Coronary artery (tissue), 2 donors: Measurements from ENCODE around the gene EDC3.

Experiments used
- DNase-seq: peaks from one replicate; pipeline ENCODE4 v3.0.0-alpha.2; 2017; ENCODE audit warnings: low spot score
- H3K27ac ChIP-seq, 2 donors: fragments of 200-600 bp; sonication (generic); one replicate each; pipeline ENCODE4 v1.5.1; 2016 to 2019
- H3K4me3 ChIP-seq: fragments of 200-600 bp; sonication (generic); 2 replicates; pipeline ENCODE4 v1.5.1; 2016; ENCODE audit warnings: mild to moderate bottlenecking, moderate library complexity
- CTCF ChIP-seq: fragments of 200-600 bp; sonication (generic); IDR thresholded peaks from one replicate; pipeline ENCODE4 v1.5.1; 2019; ENCODE audit warnings: antibody characterized with exemption

The EDC3 gene

GRCh38 chr15:74609938-74610301 is 85.9 kb downstream of the EDC3 start:
- TF ChIP-seq CTCF: no peak
- DNase-seq: no peak
- no peak overlapping the region for H3K27ac ChIP-seq

DNA sequence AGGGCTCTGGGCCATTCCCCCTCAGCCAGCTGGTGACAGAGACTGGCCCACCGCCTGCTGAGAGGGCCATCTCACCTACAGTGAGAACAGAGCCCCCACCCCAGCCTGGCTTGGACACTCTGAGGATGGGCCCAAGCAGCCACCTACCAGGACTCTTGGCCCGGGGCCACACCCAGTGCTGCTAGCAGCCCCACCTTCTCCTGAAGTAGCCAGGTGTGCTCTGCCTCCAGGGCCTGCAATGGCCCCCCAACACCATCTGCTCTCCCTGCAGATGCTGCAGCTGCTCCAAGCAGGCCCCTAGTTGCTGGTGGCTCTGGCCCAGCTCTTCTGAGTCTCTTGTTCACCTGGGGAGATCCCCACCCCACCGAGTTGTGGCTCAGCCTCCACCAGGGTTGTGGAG is 87.0 kb downstream of the EDC3 start:
- Histone ChIP-seq H3K27ac (no peak overlapping the region), H3K4me3 (no peak overlapping the region)
- DNase-seq: no peak
- TF ChIP-seq CTCF: no peak

More at GRCh38 chr15:74609938-74610301, 85.9 kb downstream of the EDC3 start:
- H3K4me3 ChIP-seq: no peak overlapping the region

GRCh38 chr15:74605795-74606150 is 90.1 kb downstream of the EDC3 start:
- Histone ChIP-seq H3K27ac (no peak overlapping the region), H3K4me3 (no peak overlapping the region)
- no peak for DNase-seq
- no peak for TF ChIP-seq CTCF

GRCh38 chr15:74604983-74605794 is 90.6 kb downstream of the EDC3 start:
- DNase-seq: no peak
- Histone ChIP-seq H3K4me3 (no peak overlapping the region), H3K27ac (no peak overlapping the region)
- no peak for TF ChIP-seq CTCF

GRCh38 chr15:74603789-74604705 is 91.8 kb downstream of the EDC3 start:
- TF ChIP-seq CTCF: no peak
- Histone ChIP-seq H3K4me3 (no peak overlapping the region), H3K27ac (no peak overlapping the region)
- no peak for DNase-seq

DNA sequence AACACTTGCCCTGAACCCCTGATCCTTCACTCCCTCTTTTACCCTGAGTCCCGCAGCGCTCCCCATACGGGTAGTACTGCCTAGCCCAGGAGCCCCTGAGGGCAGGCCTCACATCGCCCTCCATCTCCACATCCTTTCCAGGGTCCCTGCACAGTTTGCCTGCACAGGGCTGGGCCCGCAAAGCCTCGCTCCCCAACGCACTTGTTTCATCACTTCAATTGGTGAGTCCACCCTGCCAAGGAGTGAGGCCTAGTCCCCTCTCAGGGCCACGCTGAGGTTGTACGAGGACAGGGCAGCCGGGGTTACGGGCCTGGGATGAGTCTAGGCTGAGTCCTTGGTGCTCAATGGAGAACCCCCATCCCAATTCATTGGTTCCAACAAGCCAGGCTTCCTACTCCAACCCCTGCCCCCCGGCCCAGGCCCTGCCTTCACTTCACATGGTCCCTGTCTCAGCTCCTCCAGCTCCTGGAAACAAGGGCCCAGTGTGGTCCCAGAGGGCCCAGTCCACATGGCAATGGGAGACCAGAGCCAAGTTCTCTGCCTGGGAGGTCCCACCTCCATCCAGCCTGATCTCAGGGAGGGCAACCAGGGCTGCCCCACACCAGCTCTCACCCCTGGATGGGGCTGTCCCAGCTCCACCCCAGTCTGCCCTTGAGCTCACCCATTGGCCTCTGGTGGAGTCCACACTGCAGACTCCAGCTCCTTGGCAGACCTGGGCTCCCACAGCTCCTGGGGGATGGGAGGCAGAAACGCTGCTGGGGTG is 92.6 kb downstream of the EDC3 start:
- H3K4me3 ChIP-seq: no peak overlapping the region
- no peak for DNase-seq
- H3K27ac ChIP-seq: no peak overlapping the region
- TF ChIP-seq CTCF: no peak
